ENCODE results near the gene EXOC2. TPM values are rescaled to one million over a fixed set of nuclear protein-coding genes. Genes with fewer than 3 reads are reported as not detected.
"Not testable (repeated sequence)": the region's sequence is repeated elsewhere in the genome, so short reads cannot be mapped to it uniquely, and the experiment has no call there.

The EXOC2 gene
- total and polyA plus RNA-seq, 10 of the 15 experiments (the other 5 are each of a cell fraction or from before 2014, with no cell fraction given) = 8.7 to 32.8 (median 20.7) TPM

DNA sequence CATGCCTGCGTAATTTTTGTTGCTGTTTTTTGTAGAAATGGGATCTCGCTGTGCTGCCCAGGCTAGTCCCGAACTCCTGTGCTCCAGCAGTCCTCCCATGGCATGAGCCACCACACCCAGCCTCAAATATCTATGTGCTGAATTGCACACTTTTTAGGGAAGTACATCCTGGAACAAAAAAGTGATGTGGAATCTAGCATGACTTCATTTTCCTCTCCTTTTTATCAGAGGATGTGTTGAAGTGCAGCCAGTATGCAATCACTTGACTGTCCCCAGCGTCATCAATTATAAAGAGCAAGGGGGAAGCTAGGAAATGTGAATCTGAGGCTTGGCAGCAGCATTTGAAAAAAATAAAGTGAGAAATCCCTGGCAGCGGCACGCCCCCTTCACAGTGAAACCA lies 6.4 kb upstream of the EXOC2 start:
- no peak for FAIRE-seq
- no TSS peak for BruUV-seq (replicated peaks)
- TF ChIP-seq, protein P1, sequence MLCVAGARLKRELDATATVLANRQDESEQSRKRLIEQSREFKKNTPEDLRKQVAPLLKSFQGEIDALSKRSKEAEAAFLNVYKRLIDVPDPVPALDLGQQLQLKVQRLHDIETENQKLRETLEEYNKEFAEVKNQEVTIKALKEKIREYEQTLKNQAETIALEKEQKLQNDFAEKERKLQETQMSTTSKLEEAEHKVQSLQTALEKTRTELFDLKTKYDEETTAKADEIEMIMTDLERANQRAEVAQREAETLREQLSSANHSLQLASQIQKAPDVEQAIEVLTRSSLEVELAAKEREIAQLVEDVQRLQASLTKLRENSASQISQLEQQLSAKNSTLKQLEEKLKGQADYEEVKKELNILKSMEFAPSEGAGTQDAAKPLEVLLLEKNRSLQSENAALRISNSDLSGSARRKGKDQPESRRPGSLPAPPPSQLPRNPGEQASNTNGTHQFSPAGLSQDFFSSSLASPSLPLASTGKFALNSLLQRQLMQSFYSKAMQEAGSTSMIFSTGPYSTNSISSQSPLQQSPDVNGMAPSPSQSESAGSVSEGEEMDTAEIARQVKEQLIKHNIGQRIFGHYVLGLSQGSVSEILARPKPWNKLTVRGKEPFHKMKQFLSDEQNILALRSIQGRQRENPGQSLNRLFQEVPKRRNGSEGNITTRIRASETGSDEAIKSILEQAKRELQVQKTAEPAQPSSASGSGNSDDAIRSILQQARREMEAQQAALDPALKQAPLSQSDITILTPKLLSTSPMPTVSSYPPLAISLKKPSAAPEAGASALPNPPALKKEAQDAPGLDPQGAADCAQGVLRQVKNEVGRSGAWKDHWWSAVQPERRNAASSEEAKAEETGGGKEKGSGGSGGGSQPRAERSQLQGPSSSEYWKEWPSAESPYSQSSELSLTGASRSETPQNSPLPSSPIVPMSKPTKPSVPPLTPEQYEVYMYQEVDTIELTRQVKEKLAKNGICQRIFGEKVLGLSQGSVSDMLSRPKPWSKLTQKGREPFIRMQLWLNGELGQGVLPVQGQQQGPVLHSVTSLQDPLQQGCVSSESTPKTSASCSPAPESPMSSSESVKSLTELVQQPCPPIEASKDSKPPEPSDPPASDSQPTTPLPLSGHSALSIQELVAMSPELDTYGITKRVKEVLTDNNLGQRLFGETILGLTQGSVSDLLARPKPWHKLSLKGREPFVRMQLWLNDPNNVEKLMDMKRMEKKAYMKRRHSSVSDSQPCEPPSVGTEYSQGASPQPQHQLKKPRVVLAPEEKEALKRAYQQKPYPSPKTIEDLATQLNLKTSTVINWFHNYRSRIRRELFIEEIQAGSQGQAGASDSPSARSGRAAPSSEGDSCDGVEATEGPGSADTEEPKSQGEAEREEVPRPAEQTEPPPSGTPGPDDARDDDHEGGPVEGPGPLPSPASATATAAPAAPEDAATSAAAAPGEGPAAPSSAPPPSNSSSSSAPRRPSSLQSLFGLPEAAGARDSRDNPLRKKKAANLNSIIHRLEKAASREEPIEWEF (IDR thresholded peaks at IDR 0.05; ENCODE audit: insufficient replicate concordance, low read depth, low read length) = no peak
- Histone ChIP-seq H3K9me3 (replicated peaks; ENCODE audit: control insufficient read depth, insufficient read depth, low read length) (no peaks in the 10 kb centered on the region), H3K4me3 (no peak overlapping the region), H3K4me1 (ENCODE audit: control insufficient read depth, insufficient read depth, low read length) (no peaks in the 10 kb centered on the region), H3K4me2 (ENCODE audit: control insufficient read depth, insufficient read depth) (no peak overlapping the region), H4K20me1 (ENCODE audit: control insufficient read depth, insufficient read depth) (no peaks in the 10 kb centered on the region), H3K27me3 (replicated peaks in 1 of 2; ENCODE audit: control insufficient read depth in 2 of 2, insufficient read depth in 2 of 2, low read length in 1 of 2) (no peaks in the 10 kb centered on the region; a peak in 2 of 4 replicates), H3K27ac (ENCODE audit: control insufficient read depth, insufficient read depth) (no peak overlapping the region), H3K36me3 (ENCODE audit: control insufficient read depth in 2 of 2, insufficient read depth in 2 of 2, low read length in 1 of 2) (no peaks in the 10 kb centered on the region), H2AFZ (ENCODE audit: control insufficient read depth, low read depth, low read length) (no peak overlapping the region), H3K79me2 (ENCODE audit: control insufficient read depth, insufficient read depth, low read length) (no peaks in the 10 kb centered on the region), H3K9ac (ENCODE audit: control insufficient read depth, insufficient read depth, low read length) (no peak overlapping the region)
- RAD21 ChIA-PET (ENCODE audit: unreplicated experiment) = no interaction called here
- intact Hi-C loops (cut with micrococcal nuclease; ENCODE audit: unreplicated experiment) (no loop called here), in situ Hi-C loops (cut with MboI) (no loop called here)
- no peak for DNase-seq (ENCODE audit: low read depth, low spot score)
- SMC1A ChIA-PET (ENCODE audit: uncharacterized antibody, unreplicated experiment) = interaction anchor here (1.2 kb wide), 1 partner anchor 23 kb away, joined by 3 read pairs; no protein-coding TSS in a partner anchor
- CTCF ChIA-PET = interaction anchor here (1.4 kb wide), 1 partner anchor 21 kb away, joined by 3 read pairs; no protein-coding TSS in a partner anchor
- 73% methylated on average over 6 of the region's 6 CpGs for WGBS (ENCODE audit: insufficient coverage, insufficient replicate concordance, low lambda C conversion rate, missing lambda C conversion rate)
- POLR2A ChIA-PET = no interaction called here
- no peak for ATAC-seq

DNA sequence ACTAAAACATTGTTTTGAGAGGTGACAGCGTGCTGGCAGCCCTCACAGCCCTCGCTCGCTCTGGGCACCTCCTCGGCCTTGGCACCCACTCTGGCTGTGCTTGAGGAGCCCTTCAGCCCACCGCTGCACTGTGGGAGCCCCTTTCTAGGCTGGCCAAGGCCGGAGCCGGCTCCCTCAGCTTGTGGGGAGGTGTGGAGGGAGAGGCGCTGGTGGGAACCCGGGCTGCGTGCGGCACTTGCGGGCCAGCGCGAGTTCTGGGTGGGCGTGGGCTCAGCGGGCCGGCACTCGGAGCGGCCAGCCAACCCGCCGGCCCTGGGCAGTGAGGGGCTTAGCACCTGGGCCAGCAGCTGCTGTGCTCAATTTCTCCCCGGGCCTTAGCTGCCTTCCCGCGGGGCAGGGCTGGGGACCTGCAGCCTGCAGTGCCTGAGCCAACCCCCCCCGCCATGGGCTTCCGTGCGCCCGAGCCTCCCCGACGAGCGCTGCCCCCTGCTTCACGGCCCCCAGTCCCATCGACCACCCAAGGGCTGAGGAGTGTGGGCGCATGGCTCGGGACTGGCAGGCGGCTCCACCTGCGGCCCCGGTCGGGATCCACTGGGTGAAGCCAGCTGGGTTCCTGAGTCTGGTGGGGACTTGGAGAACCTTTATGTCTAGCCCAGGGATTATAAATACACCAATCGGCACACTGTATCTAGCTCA lies 1.6 kb upstream of the EXOC2 start:
- H3K27me3 ChIP-seq (replicated peaks in 1 of 2; ENCODE audit: control insufficient read depth in 2 of 2, insufficient read depth in 2 of 2, low read length in 1 of 2); H3K4me1 ChIP-seq (ENCODE audit: control insufficient read depth, insufficient read depth, low read length); DNase-seq (ENCODE audit: low read depth, low spot score); FAIRE-seq; BruUV-seq (replicated peaks); H3K9me3 ChIP-seq (replicated peaks; ENCODE audit: control insufficient read depth, insufficient read depth, low read length); H4K20me1 ChIP-seq (ENCODE audit: control insufficient read depth, insufficient read depth); H3K36me3 ChIP-seq (ENCODE audit: control insufficient read depth in 2 of 2, insufficient read depth in 2 of 2, low read length in 1 of 2); H2AFZ ChIP-seq (ENCODE audit: control insufficient read depth, low read depth, low read length); H3K4me3 ChIP-seq; in situ Hi-C loops (cut with MboI); intact Hi-C loops (cut with micrococcal nuclease; ENCODE audit: unreplicated experiment); H3K9ac ChIP-seq (ENCODE audit: control insufficient read depth, insufficient read depth, low read length); H3K4me2 ChIP-seq (ENCODE audit: control insufficient read depth, insufficient read depth); H3K27ac ChIP-seq (ENCODE audit: control insufficient read depth, insufficient read depth); ATAC-seq: not testable (repeated sequence)
- WGBS (ENCODE audit: insufficient coverage, insufficient replicate concordance, low lambda C conversion rate, missing lambda C conversion rate) = 83% methylated on average over 17 of the region's 40 CpGs
- peaks cover 27% of the 10 kb centered on the region for H3K79me2 ChIP-seq (ENCODE audit: control insufficient read depth, insufficient read depth, low read length)
- SMC1A ChIA-PET (ENCODE audit: uncharacterized antibody, unreplicated experiment) = interaction anchor here (1.6 kb wide), 1 partner anchor 10 kb away, joined by 5 read pairs; no protein-coding TSS in a partner anchor
- CTCF ChIA-PET = interaction anchor here (1.0 to 1.5 kb wide), 2 partner anchors 12 to 27 kb away, joined by 3 to 4 read pairs; no protein-coding TSS in a partner anchor
- RAD21 ChIA-PET (ENCODE audit: unreplicated experiment) = interaction anchor here (1.3 kb wide), 1 partner anchor 102 kb away, joined by 3 read pairs; no protein-coding TSS in a partner anchor
- POLR2A ChIA-PET = interaction anchor here (0.6 kb wide), 1 partner anchor 9 kb away, joined by 4 read pairs; no protein-coding TSS in a partner anchor
